OCI-LY7 (cell line): ENCODE measurements around the gene DET1. TPM values are rescaled to one million over a fixed set of nuclear protein-coding genes. Genes with fewer than 3 reads are reported as not detected.

Experiments
- BruUV-seq: library from RNA; stranded (reverse); fragments of 400-500 nt; replicated peaks from 2 replicates; lab custom pipeline; 2021; lab: Mats Ljungman, UMichigan
- CTCF ChIA-PET: fragments of 300-600 bp; sonication (Branson Sonifier 250); formaldehyde crosslinking; loops from one replicate; lab custom pipeline; 2022; ENCODE audit warnings: antibody characterized with exemption; ENCODE audit not compliant: unreplicated experiment; lab: Charles Lee
- POLR2A ChIA-PET: fragments of 300-600 bp; sonication (Branson Sonifier 250); formaldehyde crosslinking; loops from one replicate; lab custom pipeline; 2022; ENCODE audit warnings: antibody characterized with exemption; lab: Charles Lee
- DNase-seq: peaks from one replicate; pipeline ENCODE4 v3.0.0-alpha.2; 2015; ENCODE audit warnings: low spot score
- H2AFZ ChIP-seq: fragments of 200-600 bp; sonication (generic), shearing (Covaris generic); 2 replicates; pipeline ENCODE4 v1.6.1; 2014; ENCODE audit warnings: mild to moderate bottlenecking, antibody characterized with exemption, low read length, moderate library complexity
- H3K27ac ChIP-seq: fragments of 200-600 bp; sonication (generic); 2 replicates; pipeline ENCODE4 v1.5.1; 2014; ENCODE audit warnings: mixed run types, low read depth, mild to moderate bottlenecking, moderate library complexity, low read length, inconsistent platforms; ENCODE audit not compliant: poor library complexity, severe bottlenecking
- H3K36me3 ChIP-seq: fragments of 200-600 bp; sonication (generic); 2 replicates; pipeline ENCODE4 v1.6.1; 2014; ENCODE audit warnings: mild to moderate bottlenecking, antibody characterized with exemption, low read length, moderate library complexity, mixed read lengths; ENCODE audit not compliant: insufficient read depth
- H3K4me1 ChIP-seq: fragments of 200-600 bp; sonication (generic); 2 replicates; pipeline ENCODE4 v1.5.1; 2014; ENCODE audit warnings: mild to moderate bottlenecking, low read length; ENCODE audit not compliant: insufficient read depth, poor library complexity, severe bottlenecking
- H3K4me2 ChIP-seq: fragments of 200-600 bp; sonication (generic); 2 replicates; pipeline ENCODE4 v1.6.1; 2014; ENCODE audit warnings: mild to moderate bottlenecking, low read length
- H3K4me3 ChIP-seq: fragments of 200-600 bp; sonication (generic); 2 replicates; pipeline ENCODE4 v1.5.1; 2014; ENCODE audit warnings: mild to moderate bottlenecking, low read depth, low read length; ENCODE audit not compliant: poor library complexity, severe bottlenecking
- H3K79me2 ChIP-seq: fragments of 200-600 bp; sonication (generic); 2 replicates; pipeline ENCODE4 v1.6.1; 2016; ENCODE audit warnings: low read depth, mild to moderate bottlenecking, low read length, moderate library complexity, mixed read lengths; ENCODE audit not compliant: insufficient read depth
- H3K9me2 ChIP-seq: fragments of 200-600 bp; sonication (generic); 2 replicates; pipeline ENCODE4 v1.6.1; 2016; ENCODE audit warnings: mild to moderate bottlenecking, low read length, mixed read lengths; ENCODE audit not compliant: insufficient read depth
- H3K9me3 ChIP-seq: fragments of 200-600 bp; sonication (generic); 2 replicates; pipeline ENCODE4 v1.6.1; 2014; ENCODE audit warnings: mild to moderate bottlenecking, mixed run types, low read length, mixed read lengths
- H4K20me1 ChIP-seq: fragments of 200-600 bp; sonication (generic); 2 replicates; pipeline ENCODE4 v1.6.1; 2014; ENCODE audit warnings: mild to moderate bottlenecking, antibody characterized with exemption, low read length, moderate library complexity, mixed read lengths; ENCODE audit not compliant: insufficient read depth
- CTCF ChIP-seq: fragments of 200-600 bp; sonication (generic); conservative IDR thresholded peaks from 2 replicates; pipeline ENCODE4 v1.5.1; 2014; ENCODE audit warnings: mild to moderate bottlenecking, antibody characterized with exemption, low read length, moderate library complexity, mixed read lengths
- EZH2phosphoT487 ChIP-seq: fragments of 200-600 bp; sonication (generic); IDR thresholded peaks from 2 replicates; pipeline ENCODE4 v1.6.1; 2018; ENCODE audit warnings: low read depth, borderline replicate concordance, mild to moderate bottlenecking, mixed run types, antibody characterized with exemption, low read length, moderate library complexity, mixed read lengths
- intact Hi-C: fragments of 100-400 bp; cut with micrococcal nuclease; formaldehyde crosslinking; loops from one replicate; pipeline ENCODE4 v1.10.0; 2022; ENCODE audit not compliant: unreplicated experiment
- total RNA-seq, 2 experiments: library from RNA; depleted of rRNA in 1 of 2; stranded (reverse); fragments of >200 nt in 1 of 2; shearing (Covaris generic) in 1 of 2; gene quantifications; 2 replicates each; pipeline ENCODE4 v1.2.3, GENCODE V29; 2014 to 2022

The DET1 gene
- total RNA-seq, 2 experiments from 2014 or later = 9.7 to 9.8 TPM

- DNase-seq = no peak
Observed at GRCh38 chr15:88484682-88485331, 61.7 kb downstream of the DET1 start.

GRCh38 chr15:88482263-88482662 lies 64.2 kb downstream of the DET1 start:
- Histone ChIP-seq H3K79me2 (no peaks in the 10 kb centered on the region), H4K20me1 (no peaks in the 10 kb centered on the region), H2AFZ (no peak overlapping the region), H3K9me3 (no peaks in the 10 kb centered on the region), H3K4me1 (peaks cover 8% of the 10 kb centered on the region), H3K4me2 (no peak overlapping the region), H3K9me2 (no peaks in the 10 kb centered on the region), H3K27ac (no peak overlapping the region), H3K36me3 (peaks cover 14% of the 10 kb centered on the region), H3K4me3 (no peak overlapping the region)
- DNase-seq = peak; percentile 10
- intact Hi-C loops = no loop called here
- TF ChIP-seq EZH2phosphoT487 (no peak), CTCF (no peak)
- CTCF ChIA-PET = no interaction called here
- no TSS peak for BruUV-seq
- POLR2A ChIA-PET = no interaction called here

More at GRCh38 chr15:88484682-88485331, 61.7 kb downstream of the DET1 start:
- H4K20me1 ChIP-seq = no peaks in the 10 kb centered on the region
- H3K9me3 ChIP-seq = no peaks in the 10 kb centered on the region
- CTCF ChIA-PET = no interaction called here
- no peaks in the 10 kb centered on the region for H3K79me2 ChIP-seq
- intact Hi-C loops = no loop called here
- H3K4me1 ChIP-seq = peaks cover 8% of the 10 kb centered on the region
- no TSS peak for BruUV-seq
- H3K27ac ChIP-seq = no peak overlapping the region
- TF ChIP-seq EZH2phosphoT487 (no peak), CTCF (no peak)
- no peaks in the 10 kb centered on the region for H3K36me3 ChIP-seq
- no peak overlapping the region for H3K4me2 ChIP-seq
- POLR2A ChIA-PET = no interaction called here
- no peak overlapping the region for H3K4me3 ChIP-seq
- no peaks in the 10 kb centered on the region for H3K9me2 ChIP-seq
- no peak overlapping the region for H2AFZ ChIP-seq

- Histone ChIP-seq H2AFZ (no peak overlapping the region), H3K36me3 (peaks cover 27% of the 10 kb centered on the region), H3K9me2 (no peaks in the 10 kb centered on the region), H3K4me2 (no peak overlapping the region), H3K4me1 (peaks cover 8% of the 10 kb centered on the region), H4K20me1 (no peaks in the 10 kb centered on the region), H3K9me3 (no peaks in the 10 kb centered on the region), H3K4me3 (no peak overlapping the region), H3K27ac (no peak overlapping the region), H3K79me2 (no peaks in the 10 kb centered on the region)
- TF ChIP-seq EZH2phosphoT487 (no peak), CTCF (no peak)
- BruUV-seq = no TSS peak
- ChIA-PET CTCF (no interaction called here), POLR2A (interaction anchor here (0.7 kb wide), 1 partner anchor 54 kb away, joined by 3 read pairs; no protein-coding TSS in a partner anchor)
- intact Hi-C loops = no loop called here
- no peak for DNase-seq
Observed at GRCh38 chr15:88480981-88481380, 65.5 kb downstream of the DET1 start.
